Right cardiac atrium (tissue), 5 donors: ENCODE measurements around the gene CPXM2. TPM values are rescaled to one million over a fixed set of nuclear protein-coding genes. Genes with fewer than 3 reads are reported as not detected.

ENCODE experiments used
- ATAC-seq, 2 donors: fragments of 200-7000 bp; cut with Tn5 transposase; one replicate each; pipeline versions ENCODE4 v1.8.0 to v1.9.1; 2020; ENCODE audit warnings: moderate library complexity in 2 of 2, mild to moderate bottlenecking in 1 of 2
- DNase-seq, 3 donors: peaks; one replicate each; pipeline ENCODE4 v3.0.0-alpha.2; 2020
- H3K27ac ChIP-seq: one replicate; pipeline ENCODE4 v1.5.1; 2013; ENCODE audit warnings: mild to moderate bottlenecking, low read length, control low read depth, moderate library complexity
- H3K27me3 ChIP-seq: one replicate; pipeline ENCODE4 v1.6.1; 2013; ENCODE audit not compliant: control insufficient read depth, insufficient read depth
- H3K4me1 ChIP-seq: one replicate; pipeline ENCODE4 v1.6.1; 2013; ENCODE audit warnings: low read length; ENCODE audit not compliant: control insufficient read depth, insufficient read depth
- H3K4me3 ChIP-seq: one replicate; pipeline ENCODE4 v1.5.1; 2013; ENCODE audit warnings: low read length, control low read depth
- H3K9me3 ChIP-seq: one replicate; pipeline ENCODE4 v1.6.1; 2013; ENCODE audit warnings: low read length; ENCODE audit not compliant: control insufficient read depth
- WGBS: extraction: QIAGEN DNeasy Blood & Tissue Kit; methylation state at CpG from one replicate; pipeline ENCODE4 v1.1.7; 2013; 5-methylcytosine and 5-hydroxymethylcytosine counted together
- intact Hi-C, 4 donors: fragments of 100-400 bp; cut with DNase I; formaldehyde crosslinking; loops; one replicate each; pipeline versions ENCODE4 v1.11.0 to v1.14.0; 2022 to 2023
- polyA plus RNA-seq: library from polyadenylated mRNA; stranded (reverse); fragments of 200-250 nt; gene quantifications from one replicate; pipeline ENCODE4 v1.2.3, GENCODE V29; 2013
- total RNA-seq, 4 donors: library from RNA; stranded (reverse); fragmentation: NEBNext Ultra II Directional; extraction: Animal tissue kit (Norgen Biotek cat#: 25700); gene quantifications; one replicate each; pipeline ENCODE4 v1.2.1, GENCODE V29; 2021
- donor health status: healthy with polysubstance abuse.
- donor health status: DM: no; HTN: yes; CAD: no.
- donor health status: DM: no; HTN: no; CAD: no.
- donor health status: DM: no; HTN: yes; CAD: no; lungs with severe emphysema.
- donor health status: DM: yes; HTN: yes; CAD: no.

CPXM2 gene
- total and polyA plus RNA-seq, 5 donors = 2.1 to 12.8 (median 6.7) TPM

DNA sequence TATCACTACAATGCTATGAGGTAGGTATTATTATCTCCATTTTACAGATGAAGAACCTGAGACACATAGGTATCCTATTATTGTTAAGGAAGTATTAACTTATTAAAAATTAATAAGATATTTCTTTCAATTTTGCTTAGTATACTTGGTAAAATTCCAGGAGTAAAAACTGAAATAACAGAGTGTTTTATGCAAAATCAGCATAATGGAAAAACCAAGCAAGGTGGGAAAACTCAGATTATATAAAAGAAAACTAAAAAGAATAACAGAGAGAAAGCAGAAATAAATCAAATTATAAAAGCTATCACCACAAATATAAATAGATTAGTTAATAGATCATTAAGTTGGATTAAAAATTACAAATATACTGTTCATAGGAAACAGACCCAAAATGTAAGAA, 82.0 kb downstream of the CPXM2 start:
- intact Hi-C loops = no loop called here
- H3K27ac ChIP-seq = no peak overlapping the region
- no peaks in the 10 kb centered on the region for H3K27me3 ChIP-seq
- DNase-seq = no peak
- no peaks in the 10 kb centered on the region for H3K4me1 ChIP-seq
- no peaks in the 10 kb centered on the region for H3K9me3 ChIP-seq
- no peak for ATAC-seq
- H3K4me3 ChIP-seq = no peak overlapping the region

DNA sequence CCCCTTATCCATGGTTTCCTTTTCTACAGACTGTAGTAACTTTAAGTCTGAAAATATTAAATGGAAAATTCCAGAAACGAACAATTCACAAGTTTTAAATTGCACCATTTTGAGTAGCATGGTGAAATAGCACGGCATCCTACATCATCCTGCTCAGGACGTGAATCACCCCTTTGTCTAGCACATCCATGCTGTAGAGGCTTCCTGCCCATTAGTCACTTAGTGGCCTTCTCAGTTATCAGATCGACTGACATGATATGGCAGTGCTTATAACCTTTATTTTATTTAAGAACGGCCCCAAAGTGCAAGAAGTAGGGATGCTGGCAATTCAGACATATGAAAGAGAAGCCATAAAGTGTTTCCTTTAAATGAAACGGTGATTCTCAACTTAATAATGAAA, 82.7 kb downstream of the CPXM2 start:
- Histone ChIP-seq H3K9me3 (no peaks in the 10 kb centered on the region), H3K4me3 (no peak overlapping the region), H3K27ac (no peak overlapping the region), H3K4me1 (no peaks in the 10 kb centered on the region), H3K27me3 (no peaks in the 10 kb centered on the region)
- intact Hi-C loops = no loop called here
- DNase-seq = no peak
- WGBS = 55% methylated on average over 6 of the region's 6 CpGs
- ATAC-seq = peak in 1 of 2 donors; percentile 94

DNA sequence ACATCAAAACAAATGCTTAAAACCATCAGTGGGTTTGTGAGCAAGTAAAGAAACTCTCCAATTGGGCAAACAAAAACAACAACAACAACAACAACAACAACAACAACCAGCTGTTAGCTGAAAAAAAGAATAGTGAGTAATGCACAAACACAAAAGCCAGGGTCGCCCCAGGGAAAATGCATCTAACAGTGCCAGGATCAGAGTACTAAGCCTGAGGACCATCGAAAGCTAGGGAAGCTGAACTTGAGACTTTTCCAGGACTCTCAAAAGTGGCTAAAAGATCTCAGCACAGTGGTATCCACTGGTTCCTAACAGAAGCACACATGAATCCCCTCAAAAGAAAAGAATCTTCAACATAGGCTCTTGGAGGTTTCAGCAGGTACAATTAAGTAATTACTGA, 83.3 kb downstream of the CPXM2 start:
- no peak for ATAC-seq
- H3K9me3 ChIP-seq = no peaks in the 10 kb centered on the region
- WGBS = 67% methylated on average over 2 of the region's 2 CpGs
- H3K27me3 ChIP-seq = no peaks in the 10 kb centered on the region
- intact Hi-C loops = no loop called here
- no peaks in the 10 kb centered on the region for H3K4me1 ChIP-seq
- no peak overlapping the region for H3K27ac ChIP-seq
- no peak overlapping the region for H3K4me3 ChIP-seq
- DNase-seq = no peak

- H3K27ac ChIP-seq = no peak overlapping the region
Measured at GRCh38 chr10:123807444-123808035, 84.1 kb downstream of the CPXM2 start.

GRCh38 chr10:123804716-123805115, 86.9 kb downstream of the CPXM2 start:
- DNase-seq (no peak), ATAC-seq (no peak)
- no peaks in the 10 kb centered on the region for H3K4me1 ChIP-seq
- no peaks in the 10 kb centered on the region for H3K27me3 ChIP-seq
- H3K4me3 ChIP-seq = no peak overlapping the region
- H3K27ac ChIP-seq = no peak overlapping the region
- WGBS = 36% methylated on average over 3 of the region's 3 CpGs
- intact Hi-C loops = no loop called here
- no peaks in the 10 kb centered on the region for H3K9me3 ChIP-seq

More at GRCh38 chr10:123807444-123808035, 84.1 kb downstream of the CPXM2 start:
- ATAC-seq = peak in 1 of 2 donors; percentile 92
- H3K4me3 ChIP-seq = no peak overlapping the region
- H3K4me1 ChIP-seq = no peaks in the 10 kb centered on the region
- no peaks in the 10 kb centered on the region for H3K9me3 ChIP-seq
- 29% methylated on average over 5 of the region's 5 CpGs for WGBS
- no peaks in the 10 kb centered on the region for H3K27me3 ChIP-seq
- no peak for DNase-seq
- intact Hi-C loops = no loop called here

GRCh38 chr10:123800821-123801220, 90.8 kb downstream of the CPXM2 start:
- WGBS = 59% methylated on average over 7 of the region's 7 CpGs
- intact Hi-C loops = no loop called here
- no peak for DNase-seq
- H3K27me3 ChIP-seq = no peaks in the 10 kb centered on the region
- H3K4me3 ChIP-seq = no peak overlapping the region
- no peaks in the 10 kb centered on the region for H3K4me1 ChIP-seq
- peak in 1 of 2 donors; percentile 35 for ATAC-seq
- no peak overlapping the region for H3K27ac ChIP-seq
- H3K9me3 ChIP-seq = no peaks in the 10 kb centered on the region

DNA sequence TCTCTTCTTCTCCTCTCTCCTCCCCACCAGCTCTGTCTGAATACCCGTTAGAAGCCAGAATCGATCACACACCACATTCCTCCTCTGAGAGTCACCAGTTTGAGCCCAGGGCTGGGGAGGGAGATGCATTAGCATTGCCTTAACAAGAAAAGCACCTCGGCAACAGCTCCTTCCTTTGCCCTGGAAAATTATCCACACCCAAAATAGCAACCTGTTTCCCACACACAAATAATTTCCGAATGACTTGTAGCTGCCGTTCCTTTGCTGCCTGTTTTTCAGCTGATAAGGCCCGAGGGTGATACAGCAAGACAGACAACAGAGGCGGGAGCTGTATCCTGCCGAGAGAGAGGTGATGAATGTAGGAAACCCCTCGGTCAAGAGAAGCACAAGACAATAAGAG, 91.3 kb downstream of the CPXM2 start:
- Histone ChIP-seq H3K4me1 (no peaks in the 10 kb centered on the region), H3K9me3 (no peaks in the 10 kb centered on the region), H3K27ac (no peak overlapping the region), H3K4me3 (no peak overlapping the region), H3K27me3 (no peaks in the 10 kb centered on the region)
- DNase-seq (peak in 1 of 3 donors; percentile 18), ATAC-seq (peak; percentile 50 to 94)
- intact Hi-C loops = no loop called here
- 2% methylated on average over 9 of the region's 9 CpGs for WGBS

DNA sequence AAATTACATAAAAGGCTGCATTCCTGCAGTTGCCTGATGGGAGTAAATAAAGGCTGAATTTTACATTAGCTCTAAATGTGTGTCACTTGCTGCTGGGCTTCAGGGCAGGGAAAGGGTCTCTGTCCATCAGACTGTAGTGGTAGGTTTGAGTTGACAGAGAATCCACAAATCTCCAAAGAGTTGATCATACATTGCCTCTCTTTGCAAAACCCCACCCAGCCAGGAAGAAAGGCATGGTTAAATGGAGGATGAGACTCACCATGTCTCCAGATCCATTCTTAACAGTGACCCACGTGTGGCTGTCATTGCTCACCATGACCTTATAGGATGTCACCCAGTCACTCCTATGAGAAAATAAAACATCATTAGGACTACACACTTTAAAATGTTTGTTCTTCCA, 92.8 kb downstream of the CPXM2 start:
- Histone ChIP-seq H3K27me3 (no peaks in the 10 kb centered on the region), H3K9me3 (no peaks in the 10 kb centered on the region), H3K27ac (no peak overlapping the region), H3K4me1 (no peaks in the 10 kb centered on the region), H3K4me3 (no peak overlapping the region)
- ATAC-seq = no peak
- no peak for DNase-seq
- intact Hi-C loops = no loop called here
- 58% methylated on average over 1 of the region's 1 CpG for WGBS

DNA sequence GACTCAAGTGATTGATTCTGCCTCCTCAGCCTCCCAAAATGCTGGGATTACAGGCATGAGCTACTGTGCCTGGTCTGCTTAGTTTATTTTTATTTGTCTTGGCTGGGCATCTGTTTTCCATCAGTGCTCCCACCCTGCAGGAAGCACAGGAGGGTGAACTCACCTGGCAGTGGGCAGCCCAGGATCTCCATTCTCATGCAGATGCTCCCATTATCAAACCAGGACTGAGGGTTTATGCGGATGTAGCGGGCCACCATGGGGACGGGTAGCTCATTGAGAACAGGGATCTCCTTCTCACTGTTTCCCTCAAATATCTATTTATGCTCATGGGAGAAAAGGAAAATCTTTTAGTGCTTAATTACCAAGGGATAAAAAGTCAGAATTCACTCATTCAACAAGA, 93.8 kb downstream of the CPXM2 start:
- no peaks in the 10 kb centered on the region for H3K4me1 ChIP-seq
- H3K27ac ChIP-seq = no peak overlapping the region
- no peak for ATAC-seq
- DNase-seq = no peak
- H3K9me3 ChIP-seq = no peaks in the 10 kb centered on the region
- WGBS = 81% methylated on average over 3 of the region's 3 CpGs
- no peaks in the 10 kb centered on the region for H3K27me3 ChIP-seq
- H3K4me3 ChIP-seq = no peak overlapping the region
- intact Hi-C loops = no loop called here

DNA sequence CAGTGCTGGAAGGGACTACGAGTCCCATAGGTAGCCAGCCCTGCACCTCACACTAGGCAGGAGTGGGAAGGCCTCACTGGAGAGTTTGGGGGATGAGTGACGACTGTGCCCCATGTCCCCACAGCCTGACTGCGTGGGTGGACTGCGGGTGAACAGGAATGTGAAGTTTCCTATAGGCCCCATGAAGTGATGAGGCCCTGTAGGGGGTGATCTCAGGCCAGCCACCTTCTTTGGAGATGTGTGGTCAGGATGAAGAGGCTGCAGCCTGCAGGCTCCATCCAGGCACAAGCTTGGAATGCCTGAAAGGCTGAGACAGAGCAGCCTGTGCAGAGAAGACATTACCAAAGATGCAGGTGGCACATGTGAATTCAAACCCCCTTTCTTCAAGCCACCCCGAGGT, 94.9 kb downstream of the CPXM2 start:
- no peak overlapping the region for H3K27ac ChIP-seq
- 70% methylated on average over 5 of the region's 5 CpGs for WGBS
- no peaks in the 10 kb centered on the region for H3K9me3 ChIP-seq
- ATAC-seq = no peak
- no peaks in the 10 kb centered on the region for H3K27me3 ChIP-seq
- no peaks in the 10 kb centered on the region for H3K4me1 ChIP-seq
- intact Hi-C loops = no loop called here
- H3K4me3 ChIP-seq = no peak overlapping the region
- no peak for DNase-seq

- Histone ChIP-seq H3K27me3 (no peaks in the 10 kb centered on the region), H3K4me1 (no peaks in the 10 kb centered on the region), H3K4me3 (no peak overlapping the region), H3K9me3 (no peaks in the 10 kb centered on the region), H3K27ac (no peak overlapping the region)
- ATAC-seq = no peak
- DNase-seq = no peak
- intact Hi-C loops = no loop called here
- WGBS = 80% methylated on average over 11 of the region's 11 CpGs
Measured at GRCh38 chr10:123795846-123796590, 95.6 kb downstream of the CPXM2 start.
